Nephron progenitor cell (in vitro differentiated cells): Measurements from ENCODE around the gene PINK1.
A peak's percentile ranks its signal among the peaks of the same experiment; 100 is the strongest.

Experiments
- DNase-seq: peaks from one replicate; pipeline ENCODE4 v3.0.0; 2021
- H3K27ac Mint-ChIP-seq: 2 replicates; pipeline ENCODE4 v1.8.0; 2021; ENCODE audit warnings: mild to moderate bottlenecking, moderate library complexity, mixed read lengths
- H3K27me3 Mint-ChIP-seq: 2 replicates; pipeline ENCODE4 v1.8.0; 2021; ENCODE audit warnings: mild to moderate bottlenecking, low read depth, mixed read lengths; ENCODE audit not compliant: poor library complexity
- H3K36me3 Mint-ChIP-seq: 2 replicates; pipeline ENCODE4 v1.8.0; 2021; ENCODE audit warnings: low read depth, mixed read lengths
- H3K4me1 Mint-ChIP-seq: 2 replicates; pipeline ENCODE4 v1.8.0; 2021; ENCODE audit warnings: mixed read lengths
- H3K4me3 Mint-ChIP-seq: 2 replicates; pipeline ENCODE4 v1.8.0; 2021; ENCODE audit warnings: mild to moderate bottlenecking, moderate library complexity, mixed read lengths
- H3K9me3 Mint-ChIP-seq: 2 replicates; pipeline ENCODE4 v1.8.0; 2021; ENCODE audit warnings: mild to moderate bottlenecking, moderate library complexity, mixed read lengths
- CTCF ChIP-seq: fragments of 200-600 bp; sonication (generic); IDR thresholded peaks from 2 replicates; pipeline ENCODE4 v1.5.0; 2021; ENCODE audit warnings: antibody characterized with exemption

Gene PINK1

GRCh38 chr1:20657024-20657423 lies 23.8 kb downstream of the PINK1 start:
- H3K27ac Mint-ChIP-seq, result no peak overlapping the region
- no peak for TF ChIP-seq CTCF
- no peak overlapping the region for H3K4me3 Mint-ChIP-seq
- H3K4me1 Mint-ChIP-seq, result peaks cover 22% of the 10 kb centered on the region
- H3K27me3 Mint-ChIP-seq, result peaks cover 3% of the 10 kb centered on the region
- peaks cover 63% of the 10 kb centered on the region for H3K36me3 Mint-ChIP-seq
- no peaks in the 10 kb centered on the region for H3K9me3 Mint-ChIP-seq
- DNase-seq, result no peak

- H3K36me3 Mint-ChIP-seq, result peaks cover 50% of the 10 kb centered on the region
- no peak overlapping the region for H3K27ac Mint-ChIP-seq
- no peak for DNase-seq
- no peak for TF ChIP-seq CTCF
- H3K4me1 Mint-ChIP-seq, result peaks cover 31% of the 10 kb centered on the region
- no peaks in the 10 kb centered on the region for H3K9me3 Mint-ChIP-seq
- no peak overlapping the region for H3K4me3 Mint-ChIP-seq
- no peaks in the 10 kb centered on the region for H3K27me3 Mint-ChIP-seq
These were observed 25.1 kb downstream of the PINK1 start for GRCh38 chr1:20658166-20658915.

GRCh38 chr1:20660363-20660762 lies 27.1 kb downstream of the PINK1 start:
- peak overlapping the region; percentile 94 for H3K4me3 Mint-ChIP-seq
- no peak for DNase-seq
- H3K27ac Mint-ChIP-seq, result peak overlapping the region; percentile 27
- no peaks in the 10 kb centered on the region for H3K9me3 Mint-ChIP-seq
- no peaks in the 10 kb centered on the region for H3K27me3 Mint-ChIP-seq
- no peak for TF ChIP-seq CTCF
- peaks cover 32% of the 10 kb centered on the region for H3K36me3 Mint-ChIP-seq
- H3K4me1 Mint-ChIP-seq, result peaks cover 31% of the 10 kb centered on the region

GRCh38 chr1:20660847-20661206 lies 27.6 kb downstream of the PINK1 start:
- TF ChIP-seq CTCF, result no peak
- DNase-seq, result no peak
- Mint-ChIP-seq H3K9me3 (no peaks in the 10 kb centered on the region), H3K27me3 (no peaks in the 10 kb centered on the region), H3K4me1 (peaks cover 31% of the 10 kb centered on the region), H3K36me3 (peaks cover 28% of the 10 kb centered on the region), H3K4me3 (peak overlapping the region; percentile 94), H3K27ac (peak overlapping the region; percentile 57)

GRCh38 chr1:20661207-20662109 lies 28.2 kb downstream of the PINK1 start, which contains the start of gene DDOST:
Gene DDOST, minus strand, starts transcription at chr1:20661369. Its CDS starts 19 bp downstream, at chr1:20661350.
- TF ChIP-seq CTCF, result no peak
- Mint-ChIP-seq H3K4me1 (peaks cover 31% of the 10 kb centered on the region), H3K9me3 (no peaks in the 10 kb centered on the region), H3K36me3 (peaks cover 22% of the 10 kb centered on the region), H3K4me3 (peak within 1 kb of the TSS; percentile 94), H3K27me3 (no peaks in the 10 kb centered on the region), H3K27ac (peak within 1 kb of the TSS; percentile 98)
- DNase-seq, result peak; percentile 91
